ENCODE measurements around the gene PLPPR3. TPM values are rescaled to one million over a fixed set of nuclear protein-coding genes. Genes with fewer than 3 reads are reported as not detected.

PLPPR3 gene
- total RNA-seq, 4 donors from 2014 or later: not detected

- no peaks in the 10 kb centered on the region for H3K36me3 ChIP-seq
- H3K9me3 ChIP-seq: no peaks in the 10 kb centered on the region
- H3K4me1 ChIP-seq: peaks cover 29 to 48% of the 10 kb centered on the region in 2 donors
- no peak for TF ChIP-seq CTCF (IDR thresholded peaks at IDR 0.05)
- no peak for TF ChIP-seq POLR2A (IDR thresholded peaks at IDR 0.05)
- DNase-seq: no peak
- H3K27ac ChIP-seq: peak overlapping the region in 2 of 3 donors; percentile 81 to 82
- intact Hi-C loops (cut with DNase I): no loop called here
- WGBS, 2 donors: 73 to 92% methylated on average over 18 of the region's 39 CpGs
- peak overlapping the region in 2 of 3 donors; percentile 0 to 42 for H3K4me3 ChIP-seq (replicated peaks in 1 of 3)
- no peaks in the 10 kb centered on the region for H3K27me3 ChIP-seq
Observed at GRCh38 chr19:795691-796581, 25.8 kb downstream of the PLPPR3 start.

- H3K4me1 ChIP-seq: peaks cover 21 to 46% of the 10 kb centered on the region in 2 donors
- H3K27me3 ChIP-seq: no peaks in the 10 kb centered on the region
- no peak overlapping the region for H3K4me3 ChIP-seq (replicated peaks in 1 of 3)
- peak overlapping the region in 1 of 3 donors; percentile 81 for H3K27ac ChIP-seq
- H3K9me3 ChIP-seq: no peaks in the 10 kb centered on the region
- H3K36me3 ChIP-seq: no peaks in the 10 kb centered on the region
- no peak for DNase-seq
- 80 to 83% methylated on average over 10 to 27 of the region's 28 CpGs for WGBS, 2 donors
- TF ChIP-seq POLR2A (IDR thresholded peaks at IDR 0.05) (no peak), CTCF (IDR thresholded peaks at IDR 0.05) (no peak)
- intact Hi-C loops (cut with DNase I): no loop called here
Observed at GRCh38 chr19:795073-795611, 26.6 kb downstream of the PLPPR3 start.

- intact Hi-C loops (cut with DNase I): no loop called here
- no peak overlapping the region for H3K27ac ChIP-seq
- TF ChIP-seq POLR2A (IDR thresholded peaks at IDR 0.05) (no peak), CTCF (IDR thresholded peaks at IDR 0.05) (no peak)
Observed at GRCh38 chr19:793806-794205, 27.9 kb downstream of the PLPPR3 start.

GRCh38 chr19:792306-792885 lies 29.4 kb downstream of the PLPPR3 start:
- Histone ChIP-seq H3K9me3 (no peaks in the 10 kb centered on the region), H3K27me3 (no peaks in the 10 kb centered on the region), H3K4me1 (peaks cover 11 to 44% of the 10 kb centered on the region in 2 donors), H3K36me3 (no peaks in the 10 kb centered on the region), H3K4me3 (replicated peaks in 1 of 3) (no peak overlapping the region), H3K27ac (peak overlapping the region; percentile 31 to 45 (median 32))
- 73 to 76% methylated on average over 12 to 16 of the region's 16 CpGs for WGBS, 2 donors
- DNase-seq: no peak
- TF ChIP-seq CTCF (IDR thresholded peaks at IDR 0.05): no peak
- intact Hi-C loops (cut with DNase I): no loop called here

More at GRCh38 chr19:793806-794205, 27.9 kb downstream of the PLPPR3 start:
- 90 to 94% methylated on average over 12 of the region's 12 CpGs for WGBS, 2 donors
- H3K36me3 ChIP-seq: no peaks in the 10 kb centered on the region
- peaks cover 12 to 44% of the 10 kb centered on the region in 2 donors for H3K4me1 ChIP-seq
- DNase-seq: no peak
- H3K27me3 ChIP-seq: no peaks in the 10 kb centered on the region
- H3K4me3 ChIP-seq (replicated peaks in 1 of 3): no peak overlapping the region
- H3K9me3 ChIP-seq: no peaks in the 10 kb centered on the region

Data from thyroid gland (tissue), 4 donors.